VCaP (cell line): Measurements from ENCODE around the gene HSP90AB1.

ENCODE experiments used
- H3K27ac ChIP-seq: fragments of 450-650 bp; 2 replicates; pipeline ENCODE4 v1.5.1; 2017
- TF ChIP-seq, protein P1 (sequence below): fragments of 450-650 bp; conservative IDR thresholded peaks from 2 replicates; pipeline ENCODE4 v1.5.1; 2017; ENCODE audit warnings: mild to moderate bottlenecking, moderate library complexity

The HSP90AB1 gene

DNA sequence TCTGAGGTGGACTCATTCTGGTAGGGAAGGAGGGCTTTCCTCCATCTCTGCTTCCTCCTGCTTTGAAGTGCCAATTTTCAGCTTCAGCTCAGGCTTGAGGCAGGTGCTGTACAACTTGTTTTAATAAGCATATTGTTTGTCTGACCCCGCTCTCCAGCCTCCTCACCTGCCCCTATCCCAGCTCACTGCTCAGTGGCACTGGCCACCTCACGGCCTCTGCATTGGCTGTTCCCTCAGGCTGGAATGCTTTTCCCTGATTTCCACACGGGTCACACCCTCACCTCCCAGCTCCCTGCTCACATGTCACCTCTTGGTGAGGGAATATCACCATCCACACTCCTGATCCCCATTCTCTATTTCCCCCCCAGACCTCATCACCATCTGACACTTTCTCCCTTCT lies 52.0 kb downstream of the HSP90AB1 start:
- no peak overlapping the region for H3K27ac ChIP-seq
- TF ChIP-seq, protein P1, sequence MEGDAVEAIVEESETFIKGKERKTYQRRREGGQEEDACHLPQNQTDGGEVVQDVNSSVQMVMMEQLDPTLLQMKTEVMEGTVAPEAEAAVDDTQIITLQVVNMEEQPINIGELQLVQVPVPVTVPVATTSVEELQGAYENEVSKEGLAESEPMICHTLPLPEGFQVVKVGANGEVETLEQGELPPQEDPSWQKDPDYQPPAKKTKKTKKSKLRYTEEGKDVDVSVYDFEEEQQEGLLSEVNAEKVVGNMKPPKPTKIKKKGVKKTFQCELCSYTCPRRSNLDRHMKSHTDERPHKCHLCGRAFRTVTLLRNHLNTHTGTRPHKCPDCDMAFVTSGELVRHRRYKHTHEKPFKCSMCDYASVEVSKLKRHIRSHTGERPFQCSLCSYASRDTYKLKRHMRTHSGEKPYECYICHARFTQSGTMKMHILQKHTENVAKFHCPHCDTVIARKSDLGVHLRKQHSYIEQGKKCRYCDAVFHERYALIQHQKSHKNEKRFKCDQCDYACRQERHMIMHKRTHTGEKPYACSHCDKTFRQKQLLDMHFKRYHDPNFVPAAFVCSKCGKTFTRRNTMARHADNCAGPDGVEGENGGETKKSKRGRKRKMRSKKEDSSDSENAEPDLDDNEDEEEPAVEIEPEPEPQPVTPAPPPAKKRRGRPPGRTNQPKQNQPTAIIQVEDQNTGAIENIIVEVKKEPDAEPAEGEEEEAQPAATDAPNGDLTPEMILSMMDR, result no peak

GRCh38 chr6:44300292-44300823 lies 53.5 kb downstream of the HSP90AB1 start:
- TF ChIP-seq, protein P1, result no peak
- H3K27ac ChIP-seq, result no peak overlapping the region

GRCh38 chr6:44301106-44301505 lies 54.2 kb downstream of the HSP90AB1 start:
- no peak overlapping the region for H3K27ac ChIP-seq
- TF ChIP-seq, protein P1, result no peak

- TF ChIP-seq, protein P1, result no peak
- no peak overlapping the region for H3K27ac ChIP-seq
These were observed 55.1 kb downstream of the HSP90AB1 start for GRCh38 chr6:44301782-44302564.

DNA sequence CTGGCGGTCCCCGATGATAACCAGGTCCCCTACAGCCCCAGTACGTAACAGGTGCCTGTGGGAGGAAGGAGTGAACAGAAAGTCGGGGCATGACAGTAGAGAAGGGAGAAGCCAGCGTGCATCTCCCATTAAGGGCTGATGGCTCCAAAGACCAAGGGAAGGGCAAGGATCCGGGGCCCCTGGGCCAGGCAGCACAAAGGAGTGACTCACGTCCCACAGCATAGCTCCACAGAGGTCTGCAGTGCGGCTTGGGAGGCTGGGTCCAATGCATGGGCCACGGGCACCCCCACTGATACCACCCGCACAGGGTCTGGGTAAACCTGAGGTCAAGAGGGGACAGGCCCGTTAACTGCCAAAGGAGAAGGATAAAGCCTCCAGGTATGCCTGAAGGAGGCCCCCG lies 56.0 kb downstream of the HSP90AB1 start:
- H3K27ac ChIP-seq, result no peak overlapping the region
- TF ChIP-seq, protein P1, result no peak
